Measurements from ENCODE around the gene SOX6. TPM values are rescaled to one million over a fixed set of nuclear protein-coding genes. Genes with fewer than 3 reads are reported as not detected.

SOX6 gene
- total RNA-seq, 1 donor from 2014 or later = 7.6 TPM

- H3K9ac ChIP-seq = no peak overlapping the region
- Mint-ChIP-seq H3K36me3 (no peaks in the 10 kb centered on the region), H3K4me1 (peaks cover 6% of the 10 kb centered on the region), H3K27me3 (ENCODE audit: insufficient read depth, low read depth) (peaks cover 3% of the 10 kb centered on the region), H3K27ac (no peak overlapping the region), H3K9me3 (peaks cover 10% of the 10 kb centered on the region), H3K4me3 (no peak overlapping the region)
- no peaks in the 10 kb centered on the region for H4K20me1 ChIP-seq (ENCODE audit: low read depth)
- no peak for DNase-seq (ENCODE audit: low spot score)
- no peaks in the 10 kb centered on the region for H3K4me1 ChIP-seq
- H3K9me3 ChIP-seq (ENCODE audit: low read depth) = no peaks in the 10 kb centered on the region
- no peak overlapping the region for H3K4me2 ChIP-seq
- H2AFZ ChIP-seq (replicated peaks) = peak overlapping the region; percentile 38
- TF ChIP-seq CTCF (IDR thresholded peaks at IDR 0.05) (no peak), EZH2phosphoT487 (IDR thresholded peaks at IDR 0.05) (no peak), EZH2 (IDR thresholded peaks at IDR 0.05) (no peak)
- no peak overlapping the region for H3K27ac ChIP-seq
- no peaks in the 10 kb centered on the region for H3F3A ChIP-seq (ENCODE audit: low read depth)
- no peaks in the 10 kb centered on the region for H3K36me3 ChIP-seq
- H3K27me3 ChIP-seq = peaks cover 9% of the 10 kb centered on the region
- H3K79me2 ChIP-seq (ENCODE audit: low read depth) = no peaks in the 10 kb centered on the region
- no peak overlapping the region for H3K4me3 ChIP-seq
These were observed 415.7 kb downstream of the SOX6 start for GRCh38 chr11:15940462-15941205.

GRCh38 chr11:15938983-15939382 lies 417.4 kb downstream of the SOX6 start:
- Histone ChIP-seq H3K79me2 (ENCODE audit: low read depth) (no peaks in the 10 kb centered on the region), H3K4me2 (no peak overlapping the region), H4K20me1 (ENCODE audit: low read depth) (no peaks in the 10 kb centered on the region), H3K4me3 (no peak overlapping the region), H2AFZ (replicated peaks) (no peak overlapping the region), H3K9ac (no peak overlapping the region), H3K27ac (no peak overlapping the region), H3K9me3 (ENCODE audit: low read depth) (no peaks in the 10 kb centered on the region), H3F3A (ENCODE audit: low read depth) (no peaks in the 10 kb centered on the region), H3K27me3 (peaks cover 9% of the 10 kb centered on the region), H3K4me1 (no peaks in the 10 kb centered on the region), H3K36me3 (no peaks in the 10 kb centered on the region)
- H3K4me1 Mint-ChIP-seq = peaks cover 4% of the 10 kb centered on the region
- H3K36me3 Mint-ChIP-seq = no peaks in the 10 kb centered on the region
- H3K4me3 Mint-ChIP-seq = no peak overlapping the region
- no peak for DNase-seq (ENCODE audit: low spot score)
- H3K27ac Mint-ChIP-seq = no peak overlapping the region
- no peak for TF ChIP-seq EZH2 (IDR thresholded peaks at IDR 0.05)
- TF ChIP-seq CTCF (IDR thresholded peaks at IDR 0.05) = no peak
- no peak for TF ChIP-seq EZH2phosphoT487 (IDR thresholded peaks at IDR 0.05)
- peaks cover 3% of the 10 kb centered on the region for H3K27me3 Mint-ChIP-seq (ENCODE audit: insufficient read depth, low read depth)
- H3K9me3 Mint-ChIP-seq = peaks cover 8% of the 10 kb centered on the region

GRCh38 chr11:15938121-15938611 lies 418.2 kb downstream of the SOX6 start:
- H3K27ac Mint-ChIP-seq = no peak overlapping the region
- Histone ChIP-seq H3K36me3 (no peaks in the 10 kb centered on the region), H3K4me3 (no peak overlapping the region), H3K79me2 (ENCODE audit: low read depth) (no peaks in the 10 kb centered on the region), H3K4me1 (no peaks in the 10 kb centered on the region), H3K27ac (no peak overlapping the region), H3K9me3 (ENCODE audit: low read depth) (no peaks in the 10 kb centered on the region), H3K27me3 (peaks cover 9% of the 10 kb centered on the region), H4K20me1 (ENCODE audit: low read depth) (no peaks in the 10 kb centered on the region), H3K4me2 (no peak overlapping the region), H2AFZ (replicated peaks) (no peak overlapping the region), H3F3A (ENCODE audit: low read depth) (no peaks in the 10 kb centered on the region), H3K9ac (no peak overlapping the region)
- TF ChIP-seq CTCF (IDR thresholded peaks at IDR 0.05) (no peak), EZH2phosphoT487 (IDR thresholded peaks at IDR 0.05) (no peak), EZH2 (IDR thresholded peaks at IDR 0.05) (no peak)
- H3K4me3 Mint-ChIP-seq = no peak overlapping the region
- H3K27me3 Mint-ChIP-seq (ENCODE audit: insufficient read depth, low read depth) = peaks cover 3% of the 10 kb centered on the region
- H3K36me3 Mint-ChIP-seq = no peaks in the 10 kb centered on the region
- DNase-seq (ENCODE audit: low spot score) = no peak
- H3K4me1 Mint-ChIP-seq = no peaks in the 10 kb centered on the region
- peaks cover 8% of the 10 kb centered on the region for H3K9me3 Mint-ChIP-seq
